Measurements from ENCODE around the gene NUP93. TPM values are rescaled to one million over a fixed set of nuclear protein-coding genes. Genes with fewer than 3 reads are reported as not detected.
"Not testable (repeated sequence)": the region's sequence is repeated elsewhere in the genome, so short reads cannot be mapped to it uniquely, and the experiment has no call there.

The NUP93 gene
- total RNA-seq, 1 donor from 2014 or later = 50.0 TPM

DNA sequence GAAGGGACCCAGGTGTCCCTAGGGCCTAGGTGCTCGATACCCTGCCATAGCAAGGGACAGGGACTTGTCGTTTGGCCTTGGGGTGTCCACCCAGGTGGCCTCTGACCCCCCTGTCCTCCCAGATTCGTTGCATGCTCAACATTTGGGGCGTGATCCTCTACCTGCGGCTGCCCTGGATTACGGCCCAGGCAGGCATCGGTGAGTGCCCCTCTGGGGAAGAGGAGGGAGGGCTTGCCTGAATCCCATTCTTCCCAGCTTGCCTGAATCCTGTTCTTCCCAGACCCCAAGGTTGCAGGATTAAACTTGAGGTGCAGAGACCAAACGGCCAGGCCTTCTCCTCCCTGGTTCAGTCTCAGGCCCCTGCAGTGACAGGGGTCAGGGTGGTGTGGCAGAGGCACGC, 138.2 kb downstream of the NUP93 start:
- Mint-ChIP-seq H3K4me3 (ENCODE audit: unreplicated experiment) (no peak overlapping the region), H3K9me3 (ENCODE audit: low read depth) (no peaks in the 10 kb centered on the region), H3K36me3 (ENCODE audit: low read depth) (no peaks in the 10 kb centered on the region), H3K27ac (ENCODE audit: unreplicated experiment) (no peak overlapping the region), H3K27me3 (ENCODE audit: low read depth) (no peaks in the 10 kb centered on the region), H3K4me1 (ENCODE audit: low read depth) (peaks cover 9% of the 10 kb centered on the region)
- DNase-seq (ENCODE audit: low spot score) = no peak
- TF ChIP-seq, protein P1, sequence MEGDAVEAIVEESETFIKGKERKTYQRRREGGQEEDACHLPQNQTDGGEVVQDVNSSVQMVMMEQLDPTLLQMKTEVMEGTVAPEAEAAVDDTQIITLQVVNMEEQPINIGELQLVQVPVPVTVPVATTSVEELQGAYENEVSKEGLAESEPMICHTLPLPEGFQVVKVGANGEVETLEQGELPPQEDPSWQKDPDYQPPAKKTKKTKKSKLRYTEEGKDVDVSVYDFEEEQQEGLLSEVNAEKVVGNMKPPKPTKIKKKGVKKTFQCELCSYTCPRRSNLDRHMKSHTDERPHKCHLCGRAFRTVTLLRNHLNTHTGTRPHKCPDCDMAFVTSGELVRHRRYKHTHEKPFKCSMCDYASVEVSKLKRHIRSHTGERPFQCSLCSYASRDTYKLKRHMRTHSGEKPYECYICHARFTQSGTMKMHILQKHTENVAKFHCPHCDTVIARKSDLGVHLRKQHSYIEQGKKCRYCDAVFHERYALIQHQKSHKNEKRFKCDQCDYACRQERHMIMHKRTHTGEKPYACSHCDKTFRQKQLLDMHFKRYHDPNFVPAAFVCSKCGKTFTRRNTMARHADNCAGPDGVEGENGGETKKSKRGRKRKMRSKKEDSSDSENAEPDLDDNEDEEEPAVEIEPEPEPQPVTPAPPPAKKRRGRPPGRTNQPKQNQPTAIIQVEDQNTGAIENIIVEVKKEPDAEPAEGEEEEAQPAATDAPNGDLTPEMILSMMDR (IDR thresholded peaks at IDR 0.05) = no peak

DNA sequence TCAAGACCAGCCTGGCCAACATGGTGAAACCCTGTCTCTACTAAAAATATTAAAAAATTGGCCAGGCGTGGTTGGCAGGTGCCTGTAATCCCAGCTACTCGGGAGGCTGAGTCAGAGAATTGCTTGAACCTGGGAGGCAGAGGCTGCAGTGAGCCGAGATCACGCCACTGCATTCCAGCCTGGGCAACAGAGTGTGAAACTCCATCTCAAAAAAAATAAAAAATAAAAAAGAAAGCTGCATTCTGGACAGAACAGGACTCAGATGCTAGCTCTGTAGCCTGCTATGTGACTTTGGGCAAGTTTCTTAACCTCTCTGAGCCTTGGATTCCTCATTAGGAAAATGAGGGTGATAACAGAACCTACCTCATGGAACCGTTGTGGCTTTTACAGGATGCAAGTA, 138.8 kb downstream of the NUP93 start:
- not testable (repeated sequence) for H3K27ac Mint-ChIP-seq (ENCODE audit: unreplicated experiment); H3K4me3 Mint-ChIP-seq (ENCODE audit: unreplicated experiment); H3K36me3 Mint-ChIP-seq (ENCODE audit: low read depth); H3K9me3 Mint-ChIP-seq (ENCODE audit: low read depth); DNase-seq (ENCODE audit: low spot score); H3K4me1 Mint-ChIP-seq (ENCODE audit: low read depth); H3K27me3 Mint-ChIP-seq (ENCODE audit: low read depth)

DNA sequence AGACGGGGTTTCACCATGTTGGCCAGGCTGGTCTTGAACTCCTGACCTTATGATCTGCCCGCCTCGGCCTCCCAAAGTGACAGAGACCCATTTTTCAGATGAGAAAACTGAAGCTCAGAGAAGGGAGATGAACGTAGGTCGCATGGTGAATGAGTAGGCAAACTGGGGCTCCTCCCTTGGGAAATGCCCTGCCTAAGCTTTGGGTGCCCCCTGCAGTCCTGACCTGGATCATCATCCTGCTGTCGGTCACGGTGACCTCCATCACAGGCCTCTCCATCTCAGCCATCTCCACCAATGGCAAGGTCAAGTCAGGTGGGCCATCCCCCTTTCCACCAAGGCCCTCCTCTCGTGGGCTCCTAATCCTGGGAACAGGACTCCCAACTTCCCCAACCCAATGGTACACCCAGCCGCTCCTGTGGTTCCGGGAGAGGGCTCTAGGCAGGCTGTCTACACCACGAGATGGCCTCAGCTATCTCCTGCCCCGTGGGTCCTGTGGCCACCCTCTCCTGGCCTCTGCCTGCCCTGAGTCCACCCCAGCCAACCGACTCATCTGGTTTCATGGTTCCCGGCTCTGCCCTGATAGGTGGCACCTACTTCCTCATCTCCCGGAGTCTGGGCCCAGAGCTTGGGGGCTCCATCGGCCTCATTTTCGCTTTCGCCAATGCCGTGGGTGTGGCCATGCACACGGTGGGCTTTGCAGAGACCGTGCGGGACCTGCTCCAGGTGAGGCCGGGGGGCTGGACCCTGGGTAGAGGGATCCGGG, 139.8 kb downstream of the NUP93 start:
- Mint-ChIP-seq H3K4me1 (ENCODE audit: low read depth) (peaks cover 10% of the 10 kb centered on the region), H3K9me3 (ENCODE audit: low read depth) (no peaks in the 10 kb centered on the region), H3K27me3 (ENCODE audit: low read depth) (no peaks in the 10 kb centered on the region), H3K36me3 (ENCODE audit: low read depth) (no peaks in the 10 kb centered on the region), H3K4me3 (ENCODE audit: unreplicated experiment) (no peak overlapping the region), H3K27ac (ENCODE audit: unreplicated experiment) (no peak overlapping the region)
- DNase-seq (ENCODE audit: low spot score) = no peak
- TF ChIP-seq, protein P1 (IDR thresholded peaks at IDR 0.05) = peak; percentile 28

DNA sequence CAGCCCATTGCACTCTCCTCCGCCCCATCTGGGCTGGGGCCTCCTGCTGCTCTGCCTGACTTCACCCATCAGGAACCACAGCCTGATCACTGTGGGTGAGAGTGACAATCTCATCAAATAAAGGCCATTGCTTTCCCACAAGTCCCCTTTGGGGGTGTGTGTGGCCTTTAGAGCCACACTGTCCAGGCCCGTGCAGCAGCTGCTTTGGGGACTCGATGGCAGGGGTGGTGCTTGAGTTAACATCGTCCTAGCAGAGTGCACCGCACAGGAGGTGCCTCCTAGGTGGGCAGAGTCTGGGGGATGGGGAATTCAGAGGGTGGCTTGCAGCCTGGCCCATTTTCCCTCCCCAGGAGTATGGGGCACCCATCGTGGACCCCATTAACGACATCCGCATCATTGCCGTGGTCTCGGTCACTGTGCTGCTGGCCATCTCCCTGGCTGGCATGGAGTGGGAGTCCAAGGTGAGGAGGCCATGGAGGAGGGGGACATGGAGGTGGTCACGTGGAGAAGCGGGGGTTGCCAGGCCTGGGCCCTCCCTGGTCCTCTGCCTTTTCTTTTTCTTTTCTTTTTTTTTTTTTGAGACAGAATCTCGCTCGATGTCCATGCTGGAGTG, 140.5 kb downstream of the NUP93 start:
- TF ChIP-seq, protein P1 (IDR thresholded peaks at IDR 0.05) = no peak
- Mint-ChIP-seq H3K27ac (ENCODE audit: unreplicated experiment) (no peak overlapping the region), H3K27me3 (ENCODE audit: low read depth) (no peaks in the 10 kb centered on the region), H3K9me3 (ENCODE audit: low read depth) (no peaks in the 10 kb centered on the region), H3K36me3 (ENCODE audit: low read depth) (no peaks in the 10 kb centered on the region), H3K4me1 (ENCODE audit: low read depth) (peaks cover 13% of the 10 kb centered on the region), H3K4me3 (ENCODE audit: unreplicated experiment) (no peak overlapping the region)
- DNase-seq (ENCODE audit: low spot score) = no peak

DNA sequence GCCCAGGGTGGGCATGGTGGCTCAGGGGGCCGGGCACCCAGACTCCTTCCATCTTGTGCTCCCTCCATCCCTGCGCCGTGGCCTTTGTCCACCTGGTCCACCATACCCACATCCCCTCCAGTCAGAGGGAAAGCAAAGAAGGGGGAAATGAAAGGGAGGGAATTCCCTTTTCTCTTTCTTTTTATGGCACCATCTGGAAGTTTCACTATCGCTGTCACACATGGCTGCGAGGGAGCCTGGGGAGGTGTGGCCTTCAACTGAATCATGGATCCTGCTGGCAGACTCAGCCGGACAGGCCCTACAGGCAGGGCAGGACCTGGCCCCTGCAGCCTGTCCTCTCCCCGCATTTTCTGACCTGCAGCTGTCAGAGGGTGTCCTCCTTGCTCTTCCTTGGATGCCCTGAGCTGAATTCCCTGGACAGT, 141.3 kb downstream of the NUP93 start:
- no peak overlapping the region for H3K4me3 Mint-ChIP-seq (ENCODE audit: unreplicated experiment)
- TF ChIP-seq, protein P1 (IDR thresholded peaks at IDR 0.05) = peak; percentile 15
- no peaks in the 10 kb centered on the region for H3K27me3 Mint-ChIP-seq (ENCODE audit: low read depth)
- H3K27ac Mint-ChIP-seq (ENCODE audit: unreplicated experiment) = no peak overlapping the region
- H3K4me1 Mint-ChIP-seq (ENCODE audit: low read depth) = peaks cover 13% of the 10 kb centered on the region
- no peaks in the 10 kb centered on the region for H3K9me3 Mint-ChIP-seq (ENCODE audit: low read depth)
- no peaks in the 10 kb centered on the region for H3K36me3 Mint-ChIP-seq (ENCODE audit: low read depth)
- no peak for DNase-seq (ENCODE audit: low spot score)
